CD4-positive, alpha-beta T cell treated with Interleukin-6 for 4 hours (primary cell): Measurements from ENCODE around the gene SNX4.
"Not testable (repeated sequence)": the region's sequence is repeated elsewhere in the genome, so short reads cannot be mapped to it uniquely, and the experiment has no call there.

Source experiments
- DNase-seq: peaks from one replicate; pipeline ENCODE4 v3.0.0-alpha.2; 2020; ENCODE audit warnings: mixed read lengths

The SNX4 gene

GRCh38 chr3:125461896-125462295, 58.1 kb downstream of the SNX4 start:
- no peak for DNase-seq

GRCh38 chr3:125460233-125460632, 59.8 kb downstream of the SNX4 start:
- no peak for DNase-seq

- DNase-seq = no peak
These were observed 76.1 kb downstream of the SNX4 start for GRCh38 chr3:125443923-125444322.

- no peak for DNase-seq
These were observed 77.5 kb downstream of the SNX4 start for GRCh38 chr3:125442506-125442905.

- no peak for DNase-seq
These were observed 79.0 kb downstream of the SNX4 start for GRCh38 chr3:125440970-125441369.

- DNase-seq = no peak
These were observed 79.4 kb downstream of the SNX4 start for GRCh38 chr3:125440559-125440955.

GRCh38 chr3:125437631-125438435, 82.2 kb downstream of the SNX4 start:
- peak; percentile 68 for DNase-seq

GRCh38 chr3:125436921-125437320, 83.1 kb downstream of the SNX4 start:
- no peak for DNase-seq

- no peak for DNase-seq
These were observed 84.8 kb downstream of the SNX4 start for GRCh38 chr3:125435231-125435630.

- DNase-seq = no peak
These were observed 85.4 kb downstream of the SNX4 start for GRCh38 chr3:125434582-125435011.

- DNase-seq = no peak
These were observed 86.4 kb downstream of the SNX4 start for GRCh38 chr3:125433611-125434041.

- no peak for DNase-seq
These were observed 86.9 kb downstream of the SNX4 start for GRCh38 chr3:125433091-125433534.

- DNase-seq = no peak
These were observed 87.9 kb downstream of the SNX4 start for GRCh38 chr3:125431912-125432790.

- DNase-seq = no peak
These were observed 88.6 kb downstream of the SNX4 start for GRCh38 chr3:125431391-125431790.

- DNase-seq = no peak
These were observed 91.7 kb downstream of the SNX4 start for GRCh38 chr3:125428216-125428830.

GRCh38 chr3:125418306-125418705, 101.7 kb downstream of the SNX4 start:
- DNase-seq = no peak

GRCh38 chr3:125416235-125416634, 103.8 kb downstream of the SNX4 start:
- no peak for DNase-seq

- DNase-seq = no peak
These were observed 105.3 kb downstream of the SNX4 start for GRCh38 chr3:125414669-125415068.

GRCh38 chr3:125410922-125411321, 109.1 kb downstream of the SNX4 start:
- DNase-seq = no peak

GRCh38 chr3:125406070-125406469, 113.9 kb downstream of the SNX4 start:
- no peak for DNase-seq

- not testable (repeated sequence) for DNase-seq
These were observed 114.5 kb downstream of the SNX4 start for GRCh38 chr3:125405515-125405914.

- DNase-seq = no peak
These were observed 116.2 kb downstream of the SNX4 start for GRCh38 chr3:125403789-125404188.

- no peak for DNase-seq
These were observed 117.4 kb downstream of the SNX4 start for GRCh38 chr3:125402639-125403038.
